ENCODE results near the gene CLASRP. TPM values are rescaled to one million over a fixed set of nuclear protein-coding genes. Genes with fewer than 3 reads are reported as not detected.

CLASRP gene
- total RNA-seq, 1 experiment from 2014 or later: 88.0 TPM

- ChIA-PET POLR2A (no interaction called here), CTCF (interaction anchor here (3.0 kb wide), 1 partner anchor 15 kb away, joined by 16 read pairs; no protein-coding TSS in a partner anchor)
- no peak for ATAC-seq
Measured at GRCh38 chr19:45003485-45003884, 35.4 kb upstream of the CLASRP start.

DNA sequence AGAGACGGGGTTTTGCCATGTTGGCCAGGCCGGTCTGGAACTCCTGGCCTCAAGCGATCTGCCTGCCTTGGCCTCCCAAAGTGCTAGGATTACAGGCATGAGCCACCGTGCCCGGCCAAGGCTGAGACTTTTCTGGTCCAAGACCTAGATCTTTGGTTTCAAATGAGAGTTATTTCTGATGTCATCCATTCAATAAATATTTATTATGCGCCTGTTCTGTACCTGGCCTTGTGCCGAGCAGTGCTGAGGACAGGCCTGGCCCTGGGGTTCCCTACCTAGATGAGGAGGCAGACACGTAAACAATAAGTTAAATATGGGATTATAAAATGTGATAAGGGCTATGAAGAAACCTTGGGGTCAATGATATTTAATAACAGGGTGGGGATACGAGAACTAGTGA is 33.1 kb upstream of the CLASRP start:
- ChIA-PET CTCF (no interaction called here), POLR2A (no interaction called here)
- Mint-ChIP-seq H3K4me3 (no peak overlapping the region), H3K9me3 (no peaks in the 10 kb centered on the region), H3K27ac (0 out of 2 replicates have a peak overlapping the region, but pooled peaks have one; percentile 26), H3K4me1 (peaks cover 6% of the 10 kb centered on the region; the same call in 1 of the 2 replicates), H3K36me3 (no peaks in the 10 kb centered on the region), H3K27me3 (ENCODE audit: low read depth) (no peaks in the 10 kb centered on the region)
- ATAC-seq: no peak
- no peak for DNase-seq (ENCODE audit: low spot score)
- no peak for TF ChIP-seq GABPB1 (CRISPR knock-in tag; IDR thresholded peaks at IDR 0.05)
- TF ChIP-seq ESRRA (CRISPR knock-in tag; IDR thresholded peaks at IDR 0.05; ENCODE audit: borderline replicate concordance): no peak
- TF ChIP-seq NR1H2 (CRISPR knock-in tag; IDR thresholded peaks at IDR 0.05): no peak
- no peak for TF ChIP-seq ZNF671 (CRISPR knock-in tag; IDR thresholded peaks at IDR 0.05)
- no peak for TF ChIP-seq TCF7 (CRISPR knock-in tag; IDR thresholded peaks at IDR 0.05; ENCODE audit: low read depth)
- no peak for TF ChIP-seq USF2 (CRISPR knock-in tag; IDR thresholded peaks at IDR 0.05)
- no peak for TF ChIP-seq ZNF423 (CRISPR knock-in tag; IDR thresholded peaks at IDR 0.05)
- TF ChIP-seq STAT6 (CRISPR knock-in tag; conservative IDR thresholded peaks at IDR 0.05; ENCODE audit: low read depth): no peak
- TF ChIP-seq, protein P1, sequence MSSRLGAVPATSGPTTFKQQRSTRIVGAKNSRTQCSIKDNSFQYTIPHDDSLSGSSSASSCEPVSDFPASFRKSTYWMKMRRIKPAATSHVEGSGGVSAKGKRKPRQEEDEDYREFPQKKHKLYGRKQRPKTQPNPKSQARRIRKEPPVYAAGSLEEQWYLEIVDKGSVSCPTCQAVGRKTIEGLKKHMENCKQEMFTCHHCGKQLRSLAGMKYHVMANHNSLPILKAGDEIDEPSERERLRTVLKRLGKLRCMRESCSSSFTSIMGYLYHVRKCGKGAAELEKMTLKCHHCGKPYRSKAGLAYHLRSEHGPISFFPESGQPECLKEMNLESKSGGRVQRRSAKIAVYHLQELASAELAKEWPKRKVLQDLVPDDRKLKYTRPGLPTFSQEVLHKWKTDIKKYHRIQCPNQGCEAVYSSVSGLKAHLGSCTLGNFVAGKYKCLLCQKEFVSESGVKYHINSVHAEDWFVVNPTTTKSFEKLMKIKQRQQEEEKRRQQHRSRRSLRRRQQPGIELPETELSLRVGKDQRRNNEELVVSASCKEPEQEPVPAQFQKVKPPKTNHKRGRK (CRISPR knock-in tag; IDR thresholded peaks at IDR 0.05; ENCODE audit: borderline replicate concordance): no peak
- TF ChIP-seq MYBL2 (CRISPR knock-in tag; IDR thresholded peaks at IDR 0.05): no peak
- TF ChIP-seq ZNF396 (CRISPR knock-in tag; IDR thresholded peaks at IDR 0.05; ENCODE audit: borderline replicate concordance): no peak
- no peak for TF ChIP-seq ZNF317 (CRISPR knock-in tag; IDR thresholded peaks at IDR 0.05; ENCODE audit: borderline replicate concordance, low read depth)

More at GRCh38 chr19:45003485-45003884, 35.4 kb upstream of the CLASRP start:
- no peak overlapping the region for H3K27ac Mint-ChIP-seq
- H3K36me3 Mint-ChIP-seq: no peaks in the 10 kb centered on the region
- H3K4me1 Mint-ChIP-seq: peaks cover 6% of the 10 kb centered on the region; the same call in 1 of the 2 replicates
- TF ChIP-seq JUN (CRISPR knock-in tag; IDR thresholded peaks at IDR 0.05) (no peak), NFYB (CRISPR knock-in tag; conservative IDR thresholded peaks at IDR 0.05; ENCODE audit: low read depth) (no peak), IRF2 (CRISPR knock-in tag; IDR thresholded peaks at IDR 0.05; ENCODE audit: borderline replicate concordance, low read depth) (no peak), NFATC4 (CRISPR knock-in tag; IDR thresholded peaks at IDR 0.05) (no peak)
- TF ChIP-seq, protein P2, sequence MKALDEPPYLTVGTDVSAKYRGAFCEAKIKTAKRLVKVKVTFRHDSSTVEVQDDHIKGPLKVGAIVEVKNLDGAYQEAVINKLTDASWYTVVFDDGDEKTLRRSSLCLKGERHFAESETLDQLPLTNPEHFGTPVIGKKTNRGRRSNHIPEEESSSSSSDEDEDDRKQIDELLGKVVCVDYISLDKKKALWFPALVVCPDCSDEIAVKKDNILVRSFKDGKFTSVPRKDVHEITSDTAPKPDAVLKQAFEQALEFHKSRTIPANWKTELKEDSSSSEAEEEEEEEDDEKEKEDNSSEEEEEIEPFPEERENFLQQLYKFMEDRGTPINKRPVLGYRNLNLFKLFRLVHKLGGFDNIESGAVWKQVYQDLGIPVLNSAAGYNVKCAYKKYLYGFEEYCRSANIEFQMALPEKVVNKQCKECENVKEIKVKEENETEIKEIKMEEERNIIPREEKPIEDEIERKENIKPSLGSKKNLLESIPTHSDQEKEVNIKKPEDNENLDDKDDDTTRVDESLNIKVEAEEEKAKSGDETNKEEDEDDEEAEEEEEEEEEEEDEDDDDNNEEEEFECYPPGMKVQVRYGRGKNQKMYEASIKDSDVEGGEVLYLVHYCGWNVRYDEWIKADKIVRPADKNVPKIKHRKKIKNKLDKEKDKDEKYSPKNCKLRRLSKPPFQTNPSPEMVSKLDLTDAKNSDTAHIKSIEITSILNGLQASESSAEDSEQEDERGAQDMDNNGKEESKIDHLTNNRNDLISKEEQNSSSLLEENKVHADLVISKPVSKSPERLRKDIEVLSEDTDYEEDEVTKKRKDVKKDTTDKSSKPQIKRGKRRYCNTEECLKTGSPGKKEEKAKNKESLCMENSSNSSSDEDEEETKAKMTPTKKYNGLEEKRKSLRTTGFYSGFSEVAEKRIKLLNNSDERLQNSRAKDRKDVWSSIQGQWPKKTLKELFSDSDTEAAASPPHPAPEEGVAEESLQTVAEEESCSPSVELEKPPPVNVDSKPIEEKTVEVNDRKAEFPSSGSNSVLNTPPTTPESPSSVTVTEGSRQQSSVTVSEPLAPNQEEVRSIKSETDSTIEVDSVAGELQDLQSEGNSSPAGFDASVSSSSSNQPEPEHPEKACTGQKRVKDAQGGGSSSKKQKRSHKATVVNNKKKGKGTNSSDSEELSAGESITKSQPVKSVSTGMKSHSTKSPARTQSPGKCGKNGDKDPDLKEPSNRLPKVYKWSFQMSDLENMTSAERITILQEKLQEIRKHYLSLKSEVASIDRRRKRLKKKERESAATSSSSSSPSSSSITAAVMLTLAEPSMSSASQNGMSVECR (CRISPR knock-in tag; IDR thresholded peaks at IDR 0.05; ENCODE audit: borderline replicate concordance): no peak
- TF ChIP-seq, protein P3, sequence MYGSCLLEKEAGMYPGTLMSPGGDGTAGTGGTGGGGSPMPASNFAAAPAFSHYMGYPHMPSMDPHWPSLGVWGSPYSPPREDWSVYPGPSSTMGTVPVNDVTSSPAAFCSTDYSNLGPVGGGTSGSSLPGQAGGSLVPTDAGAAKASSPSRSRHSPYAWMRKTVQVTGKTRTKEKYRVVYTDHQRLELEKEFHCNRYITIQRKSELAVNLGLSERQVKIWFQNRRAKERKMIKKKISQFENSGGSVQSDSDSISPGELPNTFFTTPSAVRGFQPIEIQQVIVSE (CRISPR knock-in tag; IDR thresholded peaks at IDR 0.05; ENCODE audit: borderline replicate concordance): no peak
- DNase-seq (ENCODE audit: low spot score): no peak
- H3K4me3 Mint-ChIP-seq: no peak overlapping the region
- peaks cover 9% of the 10 kb centered on the region for H3K27me3 Mint-ChIP-seq (ENCODE audit: low read depth)
- H3K9me3 Mint-ChIP-seq: no peaks in the 10 kb centered on the region
